Neural cell (in vitro differentiated cells): ENCODE results near the gene CDH9.

ENCODE experiments used
- CTCF ChIP-seq: fragments of 450-650 bp; IDR thresholded peaks from 2 replicates; pipeline ENCODE4 v1.5.1; 2014; ENCODE audit warnings: antibody characterized with exemption, mild to moderate bottlenecking, moderate library complexity; ENCODE audit not compliant: poor library complexity, severe bottlenecking
- EP300 ChIP-seq: fragments of 450-650 bp; conservative IDR thresholded peaks from 2 replicates; pipeline ENCODE4 v1.6.1; 2014; ENCODE audit warnings: antibody characterized with exemption, mild to moderate bottlenecking, moderate library complexity; ENCODE audit not compliant: poor library complexity, severe bottlenecking
- EZH2 ChIP-seq: fragments of 200-600, 300-800 bp; shearing (Covaris generic), sonication (generic); IDR thresholded peaks from 2 replicates; pipeline ENCODE4 v1.6.1; 2014; ENCODE audit warnings: antibody characterized with exemption, low read length, borderline replicate concordance, mild to moderate bottlenecking; ENCODE audit not compliant: insufficient read depth, poor library complexity, severe bottlenecking
- MXI1 ChIP-seq: fragments of 450-650 bp; conservative IDR thresholded peaks from 2 replicates; pipeline ENCODE4 v1.6.1; 2014; ENCODE audit warnings: antibody characterized with exemption, mild to moderate bottlenecking; ENCODE audit not compliant: poor library complexity, severe bottlenecking
- POLR2AphosphoS5 ChIP-seq: IDR thresholded peaks from 2 replicates; pipeline ENCODE4 v1.6.1; 2012
- RAD21 ChIP-seq: fragments of 450-650 bp; conservative IDR thresholded peaks from 2 replicates; pipeline ENCODE4 v1.6.1; 2014; ENCODE audit warnings: antibody characterized with exemption, mild to moderate bottlenecking, moderate library complexity
- REST ChIP-seq: IDR thresholded peaks from 2 replicates; pipeline ENCODE4 v1.6.1; 2012; ENCODE audit warnings: borderline replicate concordance
- SMC3 ChIP-seq: fragments of 450-650 bp; conservative IDR thresholded peaks from 2 replicates; pipeline ENCODE4 v1.6.1; 2014; ENCODE audit warnings: antibody characterized with exemption, mild to moderate bottlenecking, moderate library complexity; ENCODE audit not compliant: poor library complexity
- TAF1 ChIP-seq: IDR thresholded peaks from 2 replicates; pipeline ENCODE4 v1.6.1; 2012; ENCODE audit warnings: low read depth

DNA sequence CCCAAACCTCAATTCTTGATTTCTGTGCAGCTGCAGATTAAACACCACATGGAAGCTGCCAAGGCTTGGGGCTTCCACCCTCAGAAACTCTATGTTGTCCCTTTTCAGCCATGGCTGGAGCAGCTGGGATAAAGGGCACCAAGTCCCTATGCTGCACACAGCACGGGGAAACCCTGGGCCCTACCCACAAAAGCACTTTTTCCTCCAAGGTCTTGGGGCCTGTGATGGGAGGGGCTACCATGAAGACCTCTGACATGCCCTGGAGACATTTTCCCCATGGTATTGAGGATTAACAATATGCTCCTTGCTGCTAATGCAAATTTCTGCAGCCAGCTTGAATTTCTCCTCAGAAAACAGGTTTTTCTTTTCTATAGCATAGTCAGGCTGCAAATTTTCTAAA is 41.8 kb upstream of the CDH9 start:
- TF ChIP-seq CTCF: no peak
- TF ChIP-seq RAD21: no peak
- TF ChIP-seq EZH2: no peak
- TF ChIP-seq POLR2AphosphoS5: no peak
- no peak for TF ChIP-seq SMC3
- TF ChIP-seq REST: no peak
- TF ChIP-seq MXI1: no peak
- TF ChIP-seq TAF1: no peak
- TF ChIP-seq EP300: no peak
